HepG2 (cell line): ENCODE measurements around the gene IQSEC1.

Experiments used
- CEBPG ChIP-seq: IDR thresholded peaks from 2 replicates; pipeline ENCODE4 v1.6.1; 2016
- CTCF ChIP-seq: sonication (generic); formaldehyde crosslinking; IDR thresholded peaks from 2 replicates; pipeline ENCODE4 v1.5.0; 2020; ENCODE audit warnings: mild to moderate bottlenecking, missing genetic modification reagents, moderate library complexity
- FOXJ3 ChIP-seq: sonication (generic); formaldehyde crosslinking; IDR thresholded peaks from 2 replicates; pipeline ENCODE4 v1.4.0; 2020; ENCODE audit warnings: missing genetic modification reagents, mild to moderate bottlenecking, borderline replicate concordance
- NRL ChIP-seq: sonication (generic); formaldehyde crosslinking; IDR thresholded peaks from 2 replicates; pipeline ENCODE4 v1.5.0; 2020; ENCODE audit warnings: missing genetic modification reagents, mild to moderate bottlenecking, moderate library complexity, borderline replicate concordance
- PATZ1 ChIP-seq: sonication (generic); formaldehyde crosslinking; IDR thresholded peaks from 2 replicates; pipeline ENCODE4 v1.4.0; 2020; ENCODE audit warnings: missing genetic modification reagents
- PTBP1 ChIP-seq: fragments of 200-400 bp; formaldehyde crosslinking; IDR thresholded peaks from 2 replicates; pipeline ENCODE4 v1.6.1; 2018; ENCODE audit warnings: low read length, low read depth; ENCODE audit not compliant: poor library complexity, severe bottlenecking
- REST ChIP-seq, 2 experiments: IDR thresholded peaks; 2 replicates each; pipeline ENCODE4 v1.6.1; 2011 to 2012; ENCODE audit warnings: low read length in 2 of 2, borderline replicate concordance in 1 of 2, low read depth in 1 of 2, mild to moderate bottlenecking in 1 of 2, moderate library complexity in 1 of 2
- TARDBP ChIP-seq: sonication (generic); formaldehyde crosslinking; IDR thresholded peaks from 2 replicates; pipeline ENCODE4 v1.8.0; 2022; ENCODE audit warnings: mild to moderate bottlenecking, missing genetic modification reagents
- TCF7L2 ChIP-seq: IDR thresholded peaks from 2 replicates; pipeline ENCODE4 v1.6.1; 2011; ENCODE audit warnings: mild to moderate bottlenecking, low read depth, low read length, moderate library complexity
- ZMYM3 ChIP-seq: sonication (generic); formaldehyde crosslinking; IDR thresholded peaks from 2 replicates; pipeline ENCODE4 v1.5.1; 2020; ENCODE audit warnings: mild to moderate bottlenecking, missing genetic modification reagents
- ZNF546 ChIP-seq: sonication (generic); formaldehyde crosslinking; conservative IDR thresholded peaks from 2 replicates; pipeline ENCODE4 v1.8.1; 2023; ENCODE audit warnings: mild to moderate bottlenecking, missing genetic modification reagents
- ZNF552 ChIP-seq: sonication (generic); formaldehyde crosslinking; IDR thresholded peaks from 2 replicates; pipeline ENCODE4 v1.9.0; 2022; ENCODE audit warnings: missing genetic modification reagents, mild to moderate bottlenecking, borderline replicate concordance
- TF ChIP-seq, protein P1 (sequence below), 2 experiments: sonication (generic) in 1 of 2; formaldehyde crosslinking in 1 of 2; IDR thresholded peaks; 2 replicates each; pipeline versions ENCODE4 v1.5.1 to v1.6.1; 2011 to 2020; ENCODE audit warnings: borderline replicate concordance in 1 of 2, low read depth in 1 of 2, low read length in 1 of 2, mild to moderate bottlenecking in 1 of 2, missing genetic modification reagents in 1 of 2, moderate library complexity in 1 of 2
- TF ChIP-seq, protein P2 (sequence below): IDR thresholded peaks from 2 replicates; pipeline ENCODE4 v1.6.1; 2016

DNA sequence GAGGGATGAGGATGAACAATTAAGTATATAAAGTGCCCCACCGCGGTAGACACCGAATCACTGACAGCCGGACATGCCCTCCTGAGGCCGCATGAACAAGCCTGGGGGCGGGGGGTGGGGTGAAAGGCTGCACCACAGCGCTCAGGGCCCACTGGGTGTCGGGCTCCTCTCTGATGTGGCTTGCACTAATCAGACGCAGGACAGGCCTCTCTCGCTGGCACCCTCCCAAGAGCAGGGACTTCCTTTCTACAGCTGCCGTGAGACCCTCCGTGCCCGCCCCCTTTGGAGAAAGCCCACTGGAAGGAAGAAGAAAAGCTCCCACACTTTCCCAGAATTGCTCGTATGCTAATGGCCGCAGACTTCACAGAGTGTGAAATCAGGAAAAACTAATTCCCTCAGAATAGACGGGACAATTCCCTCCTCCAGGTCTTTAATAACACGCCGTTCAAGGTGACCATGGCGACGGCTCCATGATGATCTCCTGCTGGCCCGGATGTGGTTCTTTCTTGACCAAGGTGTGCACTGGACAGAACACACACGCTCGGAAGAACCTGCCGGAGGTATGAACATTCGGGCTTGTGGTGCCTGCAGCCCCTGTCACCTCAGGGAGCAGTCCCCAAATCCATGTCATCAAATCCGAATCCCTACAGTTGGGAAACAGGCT lies 32.0 kb downstream of the IQSEC1 start:
- no peak for TF ChIP-seq CTCF (CRISPR knock-in tag)
- no peak for TF ChIP-seq NRL (CRISPR knock-in tag)
- no peak for TF ChIP-seq ZNF546 (CRISPR knock-in tag)
- no peak for TF ChIP-seq PTBP1
- no peak for TF ChIP-seq FOXJ3
- no peak for TF ChIP-seq PATZ1 (CRISPR knock-in tag)
- TF ChIP-seq, protein P1, sequence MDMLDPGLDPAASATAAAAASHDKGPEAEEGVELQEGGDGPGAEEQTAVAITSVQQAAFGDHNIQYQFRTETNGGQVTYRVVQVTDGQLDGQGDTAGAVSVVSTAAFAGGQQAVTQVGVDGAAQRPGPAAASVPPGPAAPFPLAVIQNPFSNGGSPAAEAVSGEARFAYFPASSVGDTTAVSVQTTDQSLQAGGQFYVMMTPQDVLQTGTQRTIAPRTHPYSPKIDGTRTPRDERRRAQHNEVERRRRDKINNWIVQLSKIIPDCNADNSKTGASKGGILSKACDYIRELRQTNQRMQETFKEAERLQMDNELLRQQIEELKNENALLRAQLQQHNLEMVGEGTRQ (IDR thresholded peaks at IDR 0.05; ENCODE audit: low read depth, low read length), result no peak
- TF ChIP-seq, protein P1 (CRISPR knock-in tag; IDR thresholded peaks at IDR 0.05; ENCODE audit: borderline replicate concordance), result no peak
- TF ChIP-seq TCF7L2, result no peak
- TF ChIP-seq TARDBP, result no peak
- no peak for TF ChIP-seq REST (IDR thresholded peaks at IDR 0.05; ENCODE audit: borderline replicate concordance in 1 of 2, low read depth in 1 of 2, low read length in 2 of 2)
- no peak for TF ChIP-seq ZMYM3 (CRISPR knock-in tag)
- TF ChIP-seq CEBPG (CRISPR knock-in tag), result no peak
- TF ChIP-seq, protein P2, sequence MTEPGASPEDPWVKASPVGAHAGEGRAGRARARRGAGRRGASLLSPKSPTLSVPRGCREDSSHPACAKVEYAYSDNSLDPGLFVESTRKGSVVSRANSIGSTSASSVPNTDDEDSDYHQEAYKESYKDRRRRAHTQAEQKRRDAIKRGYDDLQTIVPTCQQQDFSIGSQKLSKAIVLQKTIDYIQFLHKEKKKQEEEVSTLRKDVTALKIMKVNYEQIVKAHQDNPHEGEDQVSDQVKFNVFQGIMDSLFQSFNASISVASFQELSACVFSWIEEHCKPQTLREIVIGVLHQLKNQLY (CRISPR knock-in tag), result no peak
- TF ChIP-seq ZNF552 (CRISPR knock-in tag), result no peak
